EH (cell line): ENCODE data around the gene GRIPAP1.

Experiments
- DNase-seq: peaks from one replicate; pipeline ENCODE4 v3.0.0-alpha.2; 2015; ENCODE audit warnings: low read depth

GRIPAP1 gene

GRCh38 chrX:48958635-48959094 lies 43.4 kb downstream of the GRIPAP1 start:
- DNase-seq, result peak; percentile 78

GRCh38 chrX:48957827-48958634 lies 44.0 kb downstream of the GRIPAP1 start:
- DNase-seq, result peak; percentile 98

- DNase-seq, result no peak
These were observed 44.6 kb downstream of the GRIPAP1 start, which contains the start of gene OTUD5 for GRCh38 chrX:48957477-48957826. Gene OTUD5 (minus strand): TSS chrX:48957607. CDS start chrX:48957570, 37 bp downstream.

- no peak for DNase-seq
These were observed 45.2 kb downstream of the GRIPAP1 start for GRCh38 chrX:48956728-48957414.

- DNase-seq, result no peak
These were observed 53.5 kb downstream of the GRIPAP1 start for GRCh38 chrX:48948589-48948988.

- peak; percentile 54 for DNase-seq
These were observed 56.3 kb downstream of the GRIPAP1 start for GRCh38 chrX:48945517-48946348.

GRCh38 chrX:48942895-48943294 lies 59.2 kb downstream of the GRIPAP1 start:
- DNase-seq, result no peak

GRCh38 chrX:48940404-48940955 lies 61.6 kb downstream of the GRIPAP1 start:
- DNase-seq, result no peak

- no peak for DNase-seq
These were observed 62.4 kb downstream of the GRIPAP1 start for GRCh38 chrX:48939524-48940228.

- DNase-seq, result no peak
These were observed 63.2 kb downstream of the GRIPAP1 start for GRCh38 chrX:48938721-48939425.

- no peak for DNase-seq
These were observed 64.8 kb downstream of the GRIPAP1 start for GRCh38 chrX:48937054-48937907.

GRCh38 chrX:48936429-48937053 lies 65.5 kb downstream of the GRIPAP1 start:
- DNase-seq, result no peak

GRCh38 chrX:48935301-48935670 lies 66.8 kb downstream of the GRIPAP1 start:
- DNase-seq, result no peak

GRCh38 chrX:48934581-48935300 lies 67.3 kb downstream of the GRIPAP1 start:
- DNase-seq, result no peak

- no peak for DNase-seq
These were observed 68.3 kb downstream of the GRIPAP1 start for GRCh38 chrX:48933757-48934156.

GRCh38 chrX:48927736-48928382 lies 74.2 kb downstream of the GRIPAP1 start:
- DNase-seq, result no peak

- no peak for DNase-seq
These were observed 74.9 kb downstream of the GRIPAP1 start for GRCh38 chrX:48927123-48927522.

GRCh38 chrX:48924270-48924669 lies 77.8 kb downstream of the GRIPAP1 start:
- DNase-seq, result no peak
